Trophoblast cell (in vitro differentiated cells and primary cell): Measurements from ENCODE around the gene COL18A1.

Experiments used
- DNase-seq, 2 donors: peaks; one replicate each; pipeline ENCODE4 v3.0.0-alpha.2; 2016
- H2AFZ ChIP-seq: 2 replicates; pipeline ENCODE4 v1.6.1; 2013; ENCODE audit warnings: low read length, moderate library complexity, mild to moderate bottlenecking; ENCODE audit not compliant: insufficient read depth, poor library complexity
- H2AK5ac ChIP-seq: 2 replicates; pipeline ENCODE4 v1.6.1; 2013; ENCODE audit warnings: mild to moderate bottlenecking, low read length
- H2BK120ac ChIP-seq: 2 replicates; pipeline ENCODE4 v1.6.1; 2013; ENCODE audit warnings: low read length, mild to moderate bottlenecking, moderate library complexity; ENCODE audit not compliant: insufficient read depth, poor library complexity
- H2BK12ac ChIP-seq: 2 replicates; pipeline ENCODE4 v1.6.1; 2013; ENCODE audit warnings: mild to moderate bottlenecking, low read length, moderate library complexity
- H2BK5ac ChIP-seq: 2 replicates; pipeline ENCODE4 v1.6.1; 2013; ENCODE audit warnings: low read length, low read depth, moderate library complexity, mild to moderate bottlenecking; ENCODE audit not compliant: poor library complexity
- H3K14ac ChIP-seq: 2 replicates; pipeline ENCODE4 v1.6.1; 2013; ENCODE audit warnings: mild to moderate bottlenecking, low read length
- H3K18ac ChIP-seq: 2 replicates; pipeline ENCODE4 v1.6.1; 2013; ENCODE audit warnings: mild to moderate bottlenecking, low read length
- H3K23ac ChIP-seq: 2 replicates; pipeline ENCODE4 v1.6.1; 2013; ENCODE audit warnings: low read length
- H3K27ac ChIP-seq: 2 replicates; pipeline ENCODE4 v1.5.1; 2013; ENCODE audit warnings: low read depth, mild to moderate bottlenecking, inconsistent platforms, low read length, moderate library complexity
- H3K27me3 ChIP-seq: 2 replicates; pipeline ENCODE4 v1.6.1; 2013; ENCODE audit warnings: inconsistent platforms, mild to moderate bottlenecking, low read length, moderate library complexity; ENCODE audit not compliant: insufficient read depth
- H3K36me3 ChIP-seq, 2 experiments: 1 replicate in 1 of 2; 2 replicates in 1 of 2; pipeline ENCODE4 v1.6.1; 2013; ENCODE audit warnings: low read length in 2 of 2, mild to moderate bottlenecking in 2 of 2, moderate library complexity in 1 of 2; ENCODE audit not compliant: insufficient read depth in 2 of 2, control insufficient read depth in 1 of 2
- H3K4ac ChIP-seq: 2 replicates; pipeline ENCODE4 v1.6.1; 2013; ENCODE audit warnings: low read depth, mild to moderate bottlenecking, low read length, moderate library complexity
- H3K4me1 ChIP-seq, 2 experiments: 1 replicate in 1 of 2; 2 replicates in 1 of 2; pipeline ENCODE4 v1.6.1; 2013; ENCODE audit warnings: low read length in 2 of 2, mild to moderate bottlenecking in 2 of 2, moderate library complexity in 1 of 2; ENCODE audit not compliant: insufficient read depth in 2 of 2, control insufficient read depth in 1 of 2
- H3K4me2 ChIP-seq: 2 replicates; pipeline ENCODE4 v1.6.1; 2013; ENCODE audit warnings: inconsistent platforms, mild to moderate bottlenecking, low read length, moderate library complexity
- H3K4me3 ChIP-seq: 2 replicates; pipeline ENCODE4 v1.5.1; 2013; ENCODE audit warnings: mild to moderate bottlenecking, low read depth, low read length, inconsistent platforms
- H3K79me1 ChIP-seq: one replicate; pipeline ENCODE4 v1.6.1; 2013; ENCODE audit warnings: low read length
- H3K79me2 ChIP-seq: 2 replicates; pipeline ENCODE4 v1.6.1; 2013; ENCODE audit warnings: low read length, mild to moderate bottlenecking; ENCODE audit not compliant: control insufficient read depth, insufficient read depth, poor library complexity
- H3K9ac ChIP-seq: 2 replicates; pipeline ENCODE4 v1.6.1; 2013; ENCODE audit warnings: mild to moderate bottlenecking, low read length
- H3K9me3 ChIP-seq: 2 replicates; pipeline ENCODE4 v1.6.1; 2013; ENCODE audit warnings: low read depth, mild to moderate bottlenecking, control low read depth, inconsistent platforms, low read length; ENCODE audit not compliant: insufficient read depth
- H4K12ac ChIP-seq: 2 replicates; pipeline ENCODE4 v1.6.1; 2013; ENCODE audit warnings: low read depth, mild to moderate bottlenecking, low read length, moderate library complexity
- H4K8ac ChIP-seq: 2 replicates; pipeline ENCODE4 v1.6.1; 2013; ENCODE audit warnings: low read depth, mild to moderate bottlenecking, low read length, moderate library complexity
- H4K91ac ChIP-seq: one replicate; pipeline ENCODE4 v1.6.1; 2013; ENCODE audit warnings: low read depth, mild to moderate bottlenecking, low read length, moderate library complexity
- WGBS: extraction: QIAGEN DNeasy Blood & Tissue Kit; methylation state at CpG from one replicate; pipeline ENCODE4 v1.1.7; 2013; ENCODE audit warnings: missing lambda C conversion rate; ENCODE audit not compliant: insufficient read length, insufficient coverage; ENCODE audit errors: extremely low coverage; 5-methylcytosine and 5-hydroxymethylcytosine counted together

The COL18A1 gene

GRCh38 chr21:45556302-45556644 lies 151.3 kb downstream of the COL18A1 start:
- WGBS = no CpG with 5 or more reads among the region's 12 CpGs

GRCh38 chr21:45556645-45557615 lies 152.0 kb downstream of the COL18A1 start:
- Histone ChIP-seq H2AK5ac (no peak overlapping the region), H3K23ac (no peak overlapping the region), H3K79me1 (peaks cover 4% of the 10 kb centered on the region), H3K27ac (no peak overlapping the region), H4K8ac (no peak overlapping the region), H3K18ac (no peak overlapping the region), H3K4me3 (no peak overlapping the region), H3K9ac (no peak overlapping the region), H2AFZ (no peak overlapping the region), H4K12ac (no peak overlapping the region), H2BK120ac (no peak overlapping the region), H3K4me1 (peaks cover 3 to 5% of the 10 kb centered on the region in 2 experiments), H3K36me3 (no peaks in the 10 kb centered on the region), H4K91ac (no peak overlapping the region), H3K79me2 (no peaks in the 10 kb centered on the region), H3K27me3 (no peaks in the 10 kb centered on the region), H3K4ac (no peak overlapping the region), H3K14ac (no peak overlapping the region), H3K9me3 (no peaks in the 10 kb centered on the region), H2BK12ac (no peak overlapping the region), H2BK5ac (no peak overlapping the region), H3K4me2 (no peak overlapping the region)
- WGBS = no CpG with 5 or more reads among the region's 33 CpGs
- no peak for DNase-seq

More at GRCh38 chr21:45556302-45556644, 151.3 kb downstream of the COL18A1 start:
- Histone ChIP-seq H3K14ac (no peak overlapping the region), H2AFZ (no peak overlapping the region), H4K12ac (no peak overlapping the region), H3K79me2 (no peaks in the 10 kb centered on the region), H3K4ac (no peak overlapping the region), H4K8ac (no peak overlapping the region), H3K9ac (no peak overlapping the region), H3K79me1 (peaks cover 4% of the 10 kb centered on the region), H3K4me2 (peak overlapping the region; percentile 60), H2BK5ac (no peak overlapping the region), H3K23ac (no peak overlapping the region), H3K4me1 (peaks cover 5% of the 10 kb centered on the region in 2 experiments), H3K27me3 (no peaks in the 10 kb centered on the region), H3K9me3 (no peaks in the 10 kb centered on the region), H3K18ac (no peak overlapping the region), H2BK12ac (no peak overlapping the region), H3K4me3 (no peak overlapping the region), H2BK120ac (no peak overlapping the region), H4K91ac (no peak overlapping the region), H2AK5ac (no peak overlapping the region), H3K27ac (no peak overlapping the region), H3K36me3 (no peaks in the 10 kb centered on the region)
- no peak for DNase-seq

GRCh38 chr21:45557616-45558043 lies 152.7 kb downstream of the COL18A1 start:
- Histone ChIP-seq H2AK5ac (no peak overlapping the region), H3K14ac (no peak overlapping the region), H4K91ac (no peak overlapping the region), H4K12ac (no peak overlapping the region), H3K27ac (no peak overlapping the region), H3K27me3 (no peaks in the 10 kb centered on the region), H3K4me3 (no peak overlapping the region), H3K36me3 (no peaks in the 10 kb centered on the region), H3K4me1 (peaks cover 2 to 5% of the 10 kb centered on the region in 2 experiments), H2BK120ac (no peak overlapping the region), H3K4me2 (no peak overlapping the region), H3K79me2 (no peaks in the 10 kb centered on the region), H3K23ac (no peak overlapping the region), H2BK5ac (no peak overlapping the region), H2BK12ac (no peak overlapping the region), H3K4ac (no peak overlapping the region), H3K18ac (no peak overlapping the region), H3K79me1 (peaks cover 4% of the 10 kb centered on the region), H2AFZ (no peak overlapping the region), H3K9me3 (no peaks in the 10 kb centered on the region), H4K8ac (no peak overlapping the region), H3K9ac (no peak overlapping the region)
- no CpG with 5 or more reads among the region's 14 CpGs for WGBS
- no peak for DNase-seq

- H3K9me3 ChIP-seq = no peaks in the 10 kb centered on the region
- no peak for DNase-seq
- H3K4me1 ChIP-seq = peaks cover 0 to 2% of the 10 kb centered on the region in 2 experiments
- no CpG with 5 or more reads among the region's 26 CpGs for WGBS
- no peak overlapping the region for H3K23ac ChIP-seq
- no peak overlapping the region for H4K8ac ChIP-seq
- no peaks in the 10 kb centered on the region for H3K27me3 ChIP-seq
- H3K79me1 ChIP-seq = peaks cover 4% of the 10 kb centered on the region
- H2AFZ ChIP-seq = no peak overlapping the region
- H3K14ac ChIP-seq = no peak overlapping the region
- no peaks in the 10 kb centered on the region for H3K79me2 ChIP-seq
- no peak overlapping the region for H3K4me2 ChIP-seq
- H4K12ac ChIP-seq = no peak overlapping the region
- H4K91ac ChIP-seq = no peak overlapping the region
- no peak overlapping the region for H3K18ac ChIP-seq
- H3K36me3 ChIP-seq = no peaks in the 10 kb centered on the region
- no peak overlapping the region for H2BK120ac ChIP-seq
- no peak overlapping the region for H3K27ac ChIP-seq
- no peak overlapping the region for H2BK12ac ChIP-seq
- H2AK5ac ChIP-seq = no peak overlapping the region
- no peak overlapping the region for H3K9ac ChIP-seq
- no peak overlapping the region for H3K4ac ChIP-seq
- no peak overlapping the region for H2BK5ac ChIP-seq
- H3K4me3 ChIP-seq = no peak overlapping the region
These were observed 153.2 kb downstream of the COL18A1 start for GRCh38 chr21:45558044-45558721.
